Stimulated activated CD4-positive, alpha-beta T cell treated with anti-CD3 and anti-CD28 coated beads, TNF-alpha, amount 100 ng/mL, for 48 hours (primary cell): ENCODE data around the gene ODAD3.
A peak's percentile ranks its signal among the peaks of the same experiment; 100 is the strongest.
"Not testable (repeated sequence)": the region's sequence is repeated elsewhere in the genome, so short reads cannot be mapped to it uniquely, and the experiment has no call there.

Experiments used
- DNase-seq, 3 donors: peaks; one replicate each; pipeline ENCODE4 v3.0.0-alpha.2; 2020; ENCODE audit warnings: low read depth in 3 of 3

ODAD3 gene

DNA sequence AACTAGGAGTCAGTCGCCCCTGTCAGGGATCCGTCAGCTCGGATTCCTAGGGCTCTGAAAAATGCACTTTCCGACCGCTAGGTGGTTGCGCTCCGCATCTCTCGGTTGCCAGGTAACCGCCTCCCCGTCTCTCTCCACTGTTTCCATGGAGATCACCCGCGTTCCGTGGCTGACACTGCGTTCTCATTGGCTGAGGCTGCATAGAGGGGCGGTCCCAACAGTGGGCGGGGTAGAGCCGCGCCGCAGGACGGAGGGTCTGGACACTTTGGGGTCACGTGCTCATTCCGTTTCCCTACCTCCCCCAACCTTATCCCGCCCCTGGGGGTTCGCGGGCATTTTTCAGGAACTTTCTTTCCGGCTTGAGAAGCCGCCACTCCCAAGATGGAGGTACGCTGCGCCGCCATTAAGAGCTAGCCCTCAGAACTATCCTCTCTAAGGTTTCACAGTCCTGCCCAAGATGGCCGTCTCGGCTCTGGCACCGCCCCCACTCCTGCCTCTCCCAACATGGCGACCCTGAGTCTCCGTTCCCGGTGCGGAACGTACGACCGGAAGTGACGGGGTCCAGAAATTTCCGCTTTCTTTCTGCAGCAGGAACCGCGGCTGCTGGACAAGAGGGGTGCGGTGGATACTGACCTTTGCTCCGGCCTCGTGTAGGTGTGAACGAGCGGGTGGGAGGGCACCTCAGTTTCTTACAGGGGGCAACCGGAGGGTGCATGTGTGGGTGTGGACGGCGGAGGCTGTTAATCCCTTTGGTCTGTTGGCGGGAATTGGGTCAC is at the start of gene ODAD3, which contains the start of gene PRKCSH:
Gene ODAD3 (minus strand): TSS at position 65 of the 776 bp plus-strand sequence. CDS start 105 bp downstream, outside the sequence.
Gene PRKCSH (plus strand): TSS at position 579 of the 776 bp plus-strand sequence. CDS start 483 bp downstream, outside the sequence.
- peak; percentile 96 to 99 (median 99) for DNase-seq

DNA sequence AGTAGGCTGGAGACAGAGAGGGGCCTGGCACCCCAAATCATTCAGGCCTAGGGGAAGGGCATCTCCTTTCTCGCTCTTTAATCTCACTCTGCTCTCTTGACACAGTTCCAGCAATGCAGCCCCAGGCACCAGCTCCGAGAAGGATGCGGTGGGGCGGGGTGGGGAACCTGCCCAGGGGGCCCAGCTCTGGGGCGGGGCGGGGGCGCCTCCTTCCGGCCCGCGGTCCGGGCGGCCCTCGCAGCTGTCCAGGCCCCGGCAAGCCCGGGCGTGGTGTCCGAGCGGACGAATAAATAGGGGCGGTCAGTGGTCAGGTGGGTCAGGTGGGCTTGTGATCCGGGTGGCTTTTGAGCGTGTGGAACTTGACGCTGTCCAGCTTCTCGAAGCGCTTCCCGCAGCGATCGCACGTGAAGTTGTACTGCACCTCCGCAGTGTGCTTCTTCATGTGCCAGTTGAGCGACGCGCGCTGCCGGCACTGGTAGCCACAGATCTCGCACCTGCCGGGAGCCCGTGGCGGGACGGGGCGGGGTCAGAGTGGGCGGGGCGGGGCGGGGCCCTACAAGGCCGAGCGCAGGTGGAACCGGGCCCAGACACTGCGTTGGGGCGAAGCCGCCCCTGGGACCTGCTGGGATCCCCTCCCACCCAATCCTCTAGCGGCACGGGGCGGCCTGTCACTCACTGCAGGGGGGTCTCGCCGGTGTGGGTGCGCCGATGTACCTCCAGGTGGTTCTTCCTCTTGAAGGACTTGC is 48.6 kb upstream of the ODAD3 start:
- DNase-seq: no peak

- peak; percentile 77 to 80 (median 79) for DNase-seq
These were observed 47.6 kb upstream of the ODAD3 start for GRCh38 chr19:11482384-11483050.

DNA sequence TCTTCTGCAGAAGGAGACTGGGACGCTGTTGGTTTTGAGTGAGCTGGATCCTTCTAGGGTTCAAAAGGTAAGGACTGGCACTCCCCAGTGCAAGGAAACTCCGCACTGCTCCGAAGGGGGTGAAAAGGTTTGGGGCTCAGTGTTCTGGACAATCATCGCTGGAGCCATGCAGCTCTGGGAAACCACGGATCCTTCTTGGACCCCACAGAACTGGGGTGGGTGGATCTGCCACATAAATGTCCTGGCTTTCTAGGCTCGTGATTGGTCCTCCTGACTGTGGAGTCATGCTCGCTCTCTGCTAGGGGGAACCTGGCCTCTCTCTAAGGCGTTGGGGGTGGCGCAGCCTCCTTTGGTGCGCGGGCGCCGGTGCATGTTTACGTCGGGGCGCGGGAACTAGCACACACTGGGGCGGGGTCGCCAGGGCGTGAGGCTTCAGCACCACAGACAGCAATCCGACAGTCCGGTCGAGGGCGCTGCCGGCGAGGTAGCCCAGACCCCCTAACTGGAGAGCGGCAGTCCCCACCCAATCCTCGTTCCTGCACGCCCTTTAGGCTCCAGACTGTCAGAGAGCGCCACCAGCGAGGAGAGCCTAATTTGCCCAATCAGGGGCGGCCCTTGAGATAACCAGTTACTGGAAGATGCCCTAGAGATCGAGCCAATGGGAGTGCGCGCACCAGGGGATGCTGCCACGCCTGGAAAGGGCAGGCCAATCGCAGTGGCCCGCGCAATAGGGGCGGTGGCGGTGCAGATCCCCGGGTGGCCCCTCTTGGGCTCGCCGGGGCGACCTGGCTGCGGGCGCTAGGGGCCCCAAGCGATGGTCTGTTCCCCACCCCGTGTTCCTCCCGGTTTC is 46.8 kb upstream of the ODAD3 start:
- DNase-seq: peak; percentile 61 to 85 (median 71)

GRCh38 chr19:11480715-11481533 is 46.0 kb upstream of the ODAD3 start, which contains the start of gene ELAVL3:
TSS of gene ELAVL3 (minus strand) at chr19:11481046. CDS start at chr19:11480608, 438 bp downstream.
- no peak for DNase-seq

DNA sequence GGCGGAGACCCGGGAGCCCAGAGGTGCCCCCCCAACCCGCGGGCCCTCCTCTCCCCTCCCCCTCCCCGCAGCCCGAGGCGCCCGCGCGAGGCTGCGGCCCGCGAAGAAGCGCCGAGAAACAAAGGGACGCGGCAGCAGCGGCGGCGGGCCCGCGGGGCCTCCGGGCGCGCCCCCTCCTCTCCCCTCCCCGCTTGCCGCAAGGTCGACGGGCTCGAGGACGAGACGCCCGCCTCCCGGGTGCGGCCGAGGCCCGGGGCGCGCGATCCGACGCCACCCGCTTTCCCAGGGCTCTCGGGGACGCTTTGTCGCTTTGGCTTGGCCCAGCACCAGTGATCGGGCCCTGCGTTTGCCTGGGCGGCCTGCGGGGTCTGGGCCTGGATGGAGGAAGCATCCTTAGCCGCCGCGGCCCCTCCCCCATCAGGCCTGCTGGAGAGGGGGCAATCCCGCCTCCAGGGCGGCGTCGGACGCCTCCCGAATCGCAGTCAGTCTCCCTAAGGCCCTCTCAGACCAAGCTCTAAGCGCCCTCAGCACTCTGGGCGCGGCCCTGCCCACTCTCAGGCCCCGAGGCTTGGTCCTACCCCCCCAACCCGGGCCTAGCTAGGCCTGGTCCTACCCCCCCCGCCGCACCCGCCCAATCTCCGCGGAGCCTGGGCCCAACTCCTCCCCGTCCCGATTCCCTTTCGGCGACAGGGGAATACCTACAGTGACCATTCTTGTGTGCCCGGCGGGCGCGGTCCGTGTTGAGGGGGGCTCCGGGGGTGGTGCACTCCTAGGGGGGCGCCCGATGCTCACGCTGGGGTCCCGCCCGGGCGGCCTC is 45.2 kb upstream of the ODAD3 start:
- no peak for DNase-seq

- peak in 1 of 3 donors; percentile 37 for DNase-seq
These were observed 44.4 kb upstream of the ODAD3 start for GRCh38 chr19:11479090-11479897.

- DNase-seq: no peak
These were observed 43.5 kb upstream of the ODAD3 start for GRCh38 chr19:11478167-11479089.

DNA sequence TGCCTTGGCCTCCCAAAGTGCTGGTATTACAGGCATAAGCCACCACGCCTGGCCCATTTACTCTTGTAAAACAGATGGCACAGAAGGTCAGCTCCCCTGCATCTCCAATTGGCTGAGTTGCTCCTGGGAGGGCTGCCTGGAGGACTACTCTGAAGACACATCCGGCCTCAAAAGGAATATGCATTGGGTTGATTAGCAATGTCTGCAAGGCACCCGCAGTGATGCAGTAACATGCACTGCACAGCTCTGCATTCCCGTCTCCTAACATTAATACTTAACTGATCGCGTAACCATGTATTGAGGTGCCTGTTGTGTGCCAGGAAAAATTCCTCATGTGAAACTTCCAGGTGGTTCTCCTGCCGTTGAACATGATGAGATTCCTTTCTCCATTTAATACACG is 40.9 kb upstream of the ODAD3 start:
- DNase-seq: no peak

DNA sequence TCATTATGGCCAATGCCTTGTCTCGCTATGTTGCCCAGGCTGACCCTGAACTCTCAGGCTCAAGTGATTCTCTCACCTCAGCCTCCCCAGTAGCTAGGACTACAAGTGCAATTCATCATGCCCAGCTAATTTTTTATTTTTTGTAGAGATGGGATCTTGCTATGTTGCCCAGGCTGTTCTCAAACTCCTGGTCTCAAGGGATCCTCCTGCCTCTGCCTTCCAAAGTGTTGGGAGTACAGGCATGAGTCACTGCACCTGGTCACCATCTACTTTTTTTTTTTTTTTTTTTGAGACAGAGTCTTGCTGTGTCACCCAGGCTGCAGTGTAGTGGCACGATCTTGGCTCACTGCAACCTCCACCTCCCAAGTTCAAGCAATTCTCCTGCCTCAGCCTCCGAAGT is 40.4 kb upstream of the ODAD3 start:
- DNase-seq: not testable (repeated sequence)

GRCh38 chr19:11473725-11474124 is 38.8 kb upstream of the ODAD3 start:
- DNase-seq: no peak

DNA sequence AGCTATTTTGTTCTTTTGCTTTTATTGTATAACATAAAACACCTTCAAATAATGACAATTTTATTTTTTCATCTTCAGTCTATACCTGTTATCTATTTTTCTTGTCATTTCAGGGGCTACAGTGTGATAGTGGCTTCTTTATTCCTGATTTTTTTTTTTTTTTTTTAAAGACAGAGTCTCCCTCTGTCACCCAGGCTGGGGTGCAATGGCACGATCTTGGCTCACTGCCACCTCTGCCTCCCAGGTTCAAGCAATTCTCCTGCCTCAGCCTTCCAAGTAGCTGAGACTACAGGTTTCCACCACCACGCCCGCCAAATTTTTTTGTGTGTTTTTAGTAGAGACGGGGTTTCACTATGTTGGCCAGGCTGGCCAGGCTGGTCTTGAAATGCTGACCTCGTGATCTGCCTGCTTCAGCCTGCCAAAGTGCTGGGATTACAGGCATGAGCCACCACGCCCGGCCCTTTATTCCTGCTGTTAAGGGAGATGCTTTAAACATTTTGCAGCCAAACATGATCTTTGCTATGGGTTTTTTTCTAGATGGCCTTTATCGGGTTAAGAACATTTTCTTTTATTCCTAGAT is 33.4 kb upstream of the ODAD3 start:
- DNase-seq: not testable (repeated sequence)

DNA sequence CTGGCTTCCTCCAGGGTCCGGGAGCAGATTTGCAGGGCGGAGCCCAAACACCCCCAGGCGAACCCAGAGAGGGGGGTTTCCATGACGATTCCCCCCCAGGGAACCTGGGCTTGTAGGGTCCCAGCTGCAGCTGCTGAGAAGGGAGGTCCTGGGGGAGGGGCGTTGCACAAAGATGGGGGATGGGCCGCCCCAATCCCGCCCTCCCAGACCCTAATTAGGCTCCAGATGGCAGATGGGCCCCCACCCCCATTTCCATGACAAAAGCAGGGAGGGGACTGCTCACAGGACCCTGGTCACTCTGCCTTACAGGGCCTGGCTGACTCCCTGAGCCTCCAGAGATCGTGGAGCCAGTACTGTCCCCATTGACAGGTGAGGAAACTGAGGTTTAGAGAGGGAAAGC is 30.7 kb upstream of the ODAD3 start:
- DNase-seq: no peak

DNA sequence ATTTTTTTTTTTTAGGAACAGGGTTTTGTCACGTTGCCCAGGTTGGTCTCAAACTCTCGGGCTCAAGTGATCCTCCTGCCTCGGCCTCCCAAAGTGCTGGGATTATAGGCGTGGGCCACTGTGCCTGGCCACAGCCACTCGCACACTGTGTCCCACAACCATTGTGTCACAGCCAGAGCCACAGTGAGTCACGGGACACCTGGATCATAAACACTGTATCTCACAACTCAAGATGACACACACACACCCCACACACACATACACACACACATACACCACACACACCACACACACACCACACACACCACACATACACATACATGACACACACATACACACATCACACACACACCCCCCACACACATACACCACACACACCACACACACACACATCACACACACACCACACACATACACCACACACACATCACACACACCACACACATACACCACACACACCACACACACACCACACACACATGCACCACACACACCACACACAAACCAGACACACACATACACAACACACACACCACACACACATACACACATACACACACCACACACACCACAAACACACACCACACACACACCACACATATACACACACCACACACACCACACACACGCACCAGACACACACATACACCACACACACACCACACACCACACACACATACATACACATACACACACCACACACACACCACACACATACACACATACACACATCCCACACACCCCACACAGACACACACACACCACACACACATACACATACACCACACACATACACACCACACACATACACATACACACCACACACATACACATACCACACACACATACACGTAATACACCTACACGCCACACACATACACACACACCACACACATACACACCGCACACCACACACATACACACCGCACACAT is 29.7 kb upstream of the ODAD3 start:
- no peak for DNase-seq

GRCh38 chr19:11463391-11463790 is 28.5 kb upstream of the ODAD3 start:
- no peak for DNase-seq

GRCh38 chr19:11461453-11461852 is 26.5 kb upstream of the ODAD3 start:
- no peak for DNase-seq
